H1 (cell line): ENCODE data around the gene PRR16. TPM values are rescaled to one million over a fixed set of nuclear protein-coding genes. Genes with fewer than 3 reads are reported as not detected.

Experiments
- CTCF ChIA-PET: fragments of 300-600 bp; sonication (Branson Sonifier 250); formaldehyde crosslinking; loops from one replicate; lab custom pipeline; 2021; ENCODE audit not compliant: partially characterized antibody; lab: Charles Lee
- POLR2A ChIA-PET: fragments of 300-600 bp; sonication (Branson Sonifier 250); formaldehyde crosslinking; loops from one replicate; lab custom pipeline; 2021; ENCODE audit warnings: inconsistent platforms; ENCODE audit not compliant: partially characterized antibody; lab: Charles Lee
- DNase-seq, 2 experiments: peaks; one replicate each; pipeline versions ENCODE4 v3.0.0 to v3.0.0-alpha.2; 2010 to 2022; ENCODE audit warnings: low spot score in 2 of 2, low read depth in 1 of 2, mixed read lengths in 1 of 2
- FAIRE-seq: peaks from 2 replicates; lab custom pipeline; 2011; peaks lifted over from hg19 to GRCh38; lab: Jason Lieb, UNC
- H2AFZ ChIP-seq: 2 replicates; pipeline ENCODE4 v1.8.1; 2012; ENCODE audit warnings: low read length, inconsistent platforms
- H2AK5ac ChIP-seq: 2 replicates; pipeline ENCODE4 v1.6.1; 2013; ENCODE audit warnings: low read depth, low read length
- H2BK120ac ChIP-seq: replicated peaks from 2 replicates; pipeline ENCODE3; 2013; ENCODE audit warnings: low read depth, low read length, inconsistent platforms
- H2BK12ac ChIP-seq: 2 replicates; pipeline ENCODE4 v1.6.1; 2013; ENCODE audit warnings: low read depth, low read length
- H2BK15ac ChIP-seq: 2 replicates; pipeline ENCODE4 v1.6.1; 2013; ENCODE audit warnings: low read length
- H2BK20ac ChIP-seq: 2 replicates; pipeline ENCODE4 v1.6.1; 2013; ENCODE audit warnings: low read length
- H2BK5ac ChIP-seq: 2 replicates; pipeline ENCODE4 v1.6.1; 2013; ENCODE audit warnings: low read depth, low read length
- H3K14ac ChIP-seq: 2 replicates; pipeline ENCODE4 v1.6.1; 2013; ENCODE audit warnings: inconsistent platforms; ENCODE audit not compliant: insufficient read length
- H3K18ac ChIP-seq: 2 replicates; pipeline ENCODE4 v1.6.1; 2013; ENCODE audit warnings: low read length; ENCODE audit errors: extremely low read depth
- H3K23ac ChIP-seq: 2 replicates; pipeline ENCODE4 v1.6.1; 2013; ENCODE audit warnings: inconsistent platforms; ENCODE audit not compliant: insufficient read length
- H3K23me2 ChIP-seq: 2 replicates; pipeline ENCODE4 v1.6.1; 2013; ENCODE audit warnings: low read depth, low read length
- H3K27ac ChIP-seq: 2 replicates; pipeline ENCODE4 v1.6.1; 2011; ENCODE audit warnings: low read depth, low read length, inconsistent platforms
- H3K27me3 ChIP-seq, 4 experiments: replicated peaks in 1 of 4; 1 replicate in 1 of 4; 2 replicates in 3 of 4; pipeline versions ENCODE4 v1.6.1 to v1.8.1; 2011 to 2013; ENCODE audit warnings: low read length in 3 of 4, mild to moderate bottlenecking in 3 of 4, inconsistent platforms in 2 of 4, mixed read lengths in 2 of 4, moderate library complexity in 1 of 4; ENCODE audit not compliant: control insufficient read depth in 3 of 4, insufficient read depth in 3 of 4; ENCODE audit errors: extremely low read depth in 1 of 4
- H3K36me3 ChIP-seq, 4 experiments: 2 replicates each; pipeline versions ENCODE4 v1.6.1 to v1.8.1; 2011 to 2013; ENCODE audit warnings: mild to moderate bottlenecking in 4 of 4, low read length in 3 of 4, moderate library complexity in 2 of 4, control low read depth in 1 of 4, inconsistent platforms in 1 of 4; ENCODE audit not compliant: insufficient read depth in 4 of 4, control insufficient read depth in 2 of 4
- H3K4ac ChIP-seq: replicated peaks from 2 replicates; pipeline ENCODE3; 2013; ENCODE audit warnings: low read length, low read depth, mixed read lengths, inconsistent platforms; ENCODE audit not compliant: insufficient read length
- H3K4me1 ChIP-seq, 4 experiments: replicated peaks in 1 of 4; 1 replicate in 1 of 4; 2 replicates in 3 of 4; pipeline versions ENCODE4 v1.6.1 to v1.8.1; 2011 to 2013; ENCODE audit warnings: low read length in 3 of 4, inconsistent platforms in 2 of 4, mixed read lengths in 1 of 4; ENCODE audit not compliant: insufficient read depth in 4 of 4, control insufficient read depth in 3 of 4
- H3K4me2 ChIP-seq, 2 experiments: 2 replicates each; pipeline versions ENCODE4 v1.6.1 to v1.8.1; 2011 to 2013; ENCODE audit warnings: low read depth in 2 of 2, low read length in 2 of 2, control low read depth in 1 of 2, inconsistent platforms in 1 of 2, mild to moderate bottlenecking in 1 of 2; ENCODE audit not compliant: insufficient read depth in 1 of 2
- H3K4me3 ChIP-seq, 4 experiments: fragments of 200-600, 300-600 bp in 1 of 4; sonication (generic), shearing (Covaris generic), sonication (Bioruptor Twin) in 1 of 4; 2 replicates each; pipeline versions ENCODE4 v1.5.1 to v1.8.1; 2011 to 2016; ENCODE audit warnings: low read length in 4 of 4, low read depth in 3 of 4, control low read depth in 2 of 4, inconsistent platforms in 2 of 4, mild to moderate bottlenecking in 2 of 4, mixed read lengths in 1 of 4, moderate library complexity in 1 of 4; ENCODE audit not compliant: insufficient read depth in 2 of 4; ENCODE audit errors: extremely low read depth in 1 of 4
- H3K56ac ChIP-seq: replicated peaks from 2 replicates; pipeline ENCODE3; 2013; ENCODE audit warnings: low read depth, mild to moderate bottlenecking, mixed read lengths, low read length, inconsistent platforms; ENCODE audit not compliant: insufficient read length
- H3K79me1 ChIP-seq: 2 replicates; pipeline ENCODE4 v1.6.1; 2013; ENCODE audit warnings: low read depth, low read length, control low read depth
- H3K79me2 ChIP-seq, 2 experiments: 2 replicates each; pipeline versions ENCODE4 v1.6.1 to v1.8.1; 2012 to 2013; ENCODE audit warnings: low read length in 2 of 2, mild to moderate bottlenecking in 2 of 2, inconsistent platforms in 1 of 2; ENCODE audit not compliant: insufficient read depth in 2 of 2, control insufficient read depth in 1 of 2
- H3K9ac ChIP-seq, 4 experiments: replicated peaks in 1 of 4; 1 replicate in 1 of 4; 2 replicates in 3 of 4; pipeline versions ENCODE4 v1.6.1 to v1.8.1; 2011 to 2013; ENCODE audit warnings: low read depth in 3 of 4, low read length in 3 of 4, control low read depth in 2 of 4, mild to moderate bottlenecking in 2 of 4, moderate library complexity in 2 of 4, inconsistent platforms in 1 of 4; ENCODE audit errors: extremely low read depth in 1 of 4
- H3K9me3 ChIP-seq, 2 experiments: 2 replicates each; pipeline versions ENCODE4 v1.6.1 to v1.8.1; 2012 to 2013; ENCODE audit warnings: mild to moderate bottlenecking in 2 of 2, moderate library complexity in 2 of 2, control low read depth in 1 of 2, inconsistent platforms in 1 of 2, low read depth in 1 of 2, low read length in 1 of 2, mixed read lengths in 1 of 2; ENCODE audit not compliant: insufficient read depth in 2 of 2
- H4K20me1 ChIP-seq, 2 experiments: replicated peaks in 1 of 2; 2 replicates each; pipeline versions ENCODE3 to v1.8.1; 2011 to 2013; ENCODE audit warnings: inconsistent platforms in 2 of 2, low read length in 2 of 2, mild to moderate bottlenecking in 1 of 2; ENCODE audit not compliant: insufficient read depth in 2 of 2, control insufficient read depth in 1 of 2
- H4K5ac ChIP-seq: 2 replicates; pipeline ENCODE4 v1.6.1; 2013; ENCODE audit warnings: low read length, low read depth, mixed read lengths, inconsistent platforms; ENCODE audit not compliant: insufficient read length
- H4K8ac ChIP-seq: 2 replicates; pipeline ENCODE4 v1.8.0; 2013; ENCODE audit warnings: mild to moderate bottlenecking, moderate library complexity, low read length, inconsistent platforms; ENCODE audit not compliant: insufficient read depth; ENCODE audit errors: extremely low read depth
- H4K91ac ChIP-seq: replicated peaks from 2 replicates; pipeline ENCODE3; 2013; ENCODE audit warnings: low read length, mixed read lengths, inconsistent platforms; ENCODE audit not compliant: insufficient read length
- GTF2F1 ChIP-seq: IDR thresholded peaks from 2 replicates; pipeline ENCODE4 v1.6.1; 2012; ENCODE audit warnings: low read depth, low read length, improper control_type of control experiment, borderline replicate concordance
- KDM4A ChIP-seq: IDR thresholded peaks from one replicate; pipeline ENCODE4 v1.7.1; 2012; ENCODE audit warnings: low read depth, mild to moderate bottlenecking, moderate library complexity, low read length, inconsistent platforms; ENCODE audit not compliant: severe bottlenecking
- NANOG ChIP-seq: IDR thresholded peaks from 2 replicates; pipeline ENCODE4 v1.6.1; 2011; ENCODE audit warnings: low read length, low read depth, mild to moderate bottlenecking, inconsistent platforms; ENCODE audit not compliant: insufficient read depth, poor library complexity, severe bottlenecking
- NRF1 ChIP-seq: IDR thresholded peaks from 2 replicates; pipeline ENCODE4 v1.6.1; 2011; ENCODE audit warnings: mild to moderate bottlenecking, low read depth, low read length, improper control_type of control experiment
- RAD21 ChIP-seq, 2 experiments: IDR thresholded peaks in 1 of 2; conservative IDR thresholded peaks in 1 of 2; 2 replicates each; pipeline ENCODE4 v1.6.1; 2011; ENCODE audit warnings: low read depth in 2 of 2, low read length in 2 of 2, improper control_type of control experiment in 1 of 2, inconsistent platforms in 1 of 2, mild to moderate bottlenecking in 1 of 2, moderate library complexity in 1 of 2
- RXRA ChIP-seq: IDR thresholded peaks from 2 replicates; pipeline ENCODE4 v1.6.1; 2011; ENCODE audit warnings: low read depth, mild to moderate bottlenecking, low read length, moderate library complexity; ENCODE audit not compliant: insufficient read depth
- WGBS, 2 experiments: shearing (Covaris generic) in 1 of 2; methylation state at CpG; one replicate each; pipeline versions ENCODE4 v1.1.6 to v1.1.7; 2013 to 2015; ENCODE audit warnings: low lambda C conversion rate in 2 of 2, mixed read lengths in 2 of 2, inconsistent platforms in 1 of 2, low coverage in 1 of 2, missing lambda C conversion rate in 1 of 2; ENCODE audit not compliant: insufficient replicate concordance in 2 of 2, insufficient coverage in 1 of 2, insufficient read length in 1 of 2; ENCODE audit errors: extremely low coverage in 1 of 2, missing lambda C conversion rate in 1 of 2; 5-methylcytosine and 5-hydroxymethylcytosine counted together
- polyA plus RNA-seq, 7 experiments: library from polyadenylated mRNA; depleted of rRNA in 3 of 7; stranded (reverse) in 5 of 7; unstranded in 2 of 7; fragments of >200 nt in 5 of 7; fragments of 200-250 nt in 2 of 7; gene quantifications; 1 replicate in 5 of 7; 2 replicates in 1 of 7; 4 replicates in 1 of 7; pipeline versions ENCODE4 v1.2.1 to v1.2.3, GENCODE V29; 2011 to 2013; ENCODE audit warnings: missing spikeins in 2 of 7, mixed read lengths in 2 of 7
- total RNA-seq: library from RNA; stranded (reverse); fragmentation: NEBNext Ultra II Directional; extraction: Animal tissue kit (Norgen Biotek cat#: 25700); gene quantifications from 2 replicates; pipeline ENCODE4 v1.2.1, GENCODE V29; 2021
- TF ChIP-seq, protein P1 (sequence below), 3 experiments: IDR thresholded peaks; 1 replicate in 2 of 3; 2 replicates in 1 of 3; pipeline versions ENCODE4 v1.5.1 to v1.6.1; 2011; ENCODE audit warnings: low read length in 3 of 3, mild to moderate bottlenecking in 3 of 3, inconsistent platforms in 2 of 3, low read depth in 1 of 3, moderate library complexity in 1 of 3; ENCODE audit not compliant: insufficient read depth in 1 of 3; ENCODE audit errors: control extremely low read depth in 1 of 3

Gene PRR16
- total and polyA plus RNA-seq, 2 of the 8 experiments (the other 6 are each of a cell fraction or from before 2014, with no cell fraction given) = 0.73 to 1.6 TPM

DNA sequence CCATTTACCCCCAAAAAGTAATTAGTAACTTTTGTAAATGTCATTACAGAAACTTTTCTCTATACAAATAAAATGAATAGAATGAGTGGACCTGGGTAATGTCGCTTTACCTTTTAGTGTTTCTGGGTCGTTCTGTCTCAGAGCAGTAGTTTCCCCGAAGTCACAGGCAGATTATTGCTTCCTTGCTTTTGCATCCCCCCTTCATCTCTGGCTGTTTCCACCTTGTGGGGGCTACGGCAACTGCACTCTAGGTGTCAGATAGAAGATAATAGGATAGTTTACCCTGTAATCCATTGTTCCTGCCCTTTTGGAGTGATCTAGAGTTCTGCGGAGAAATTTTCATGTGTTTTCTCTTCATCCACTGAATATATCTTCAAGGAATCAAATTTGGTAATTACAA, 68.7 kb downstream of the PRR16 start:
- H3K9me3 ChIP-seq = no peaks in the 10 kb centered on the region
- peak in 1 of 2 experiments; percentile 63 for DNase-seq
- H4K8ac ChIP-seq = no peak overlapping the region
- no peak overlapping the region for H2BK120ac ChIP-seq
- H3K56ac ChIP-seq = no peak overlapping the region
- H3K23ac ChIP-seq = no peak overlapping the region
- CTCF ChIA-PET = interaction anchor here (0.7 to 1.2 kb wide), 6 partner anchors 9 to 82 kb away, joined by 3 to 5 read pairs (median 3); no protein-coding TSS in a partner anchor
- H4K5ac ChIP-seq = no peak overlapping the region
- no peak overlapping the region for H2AK5ac ChIP-seq
- TF ChIP-seq KDM4A = no peak
- peak; percentile 68 to 77 for TF ChIP-seq RAD21 (IDR thresholded peaks at IDR 0.05 in 1 of 2, conservative IDR thresholded peaks at IDR 0.05 in 1 of 2; ENCODE audit: low read depth in 2 of 2, low read length in 2 of 2)
- TF ChIP-seq GTF2F1 = no peak
- TF ChIP-seq, protein P1, sequence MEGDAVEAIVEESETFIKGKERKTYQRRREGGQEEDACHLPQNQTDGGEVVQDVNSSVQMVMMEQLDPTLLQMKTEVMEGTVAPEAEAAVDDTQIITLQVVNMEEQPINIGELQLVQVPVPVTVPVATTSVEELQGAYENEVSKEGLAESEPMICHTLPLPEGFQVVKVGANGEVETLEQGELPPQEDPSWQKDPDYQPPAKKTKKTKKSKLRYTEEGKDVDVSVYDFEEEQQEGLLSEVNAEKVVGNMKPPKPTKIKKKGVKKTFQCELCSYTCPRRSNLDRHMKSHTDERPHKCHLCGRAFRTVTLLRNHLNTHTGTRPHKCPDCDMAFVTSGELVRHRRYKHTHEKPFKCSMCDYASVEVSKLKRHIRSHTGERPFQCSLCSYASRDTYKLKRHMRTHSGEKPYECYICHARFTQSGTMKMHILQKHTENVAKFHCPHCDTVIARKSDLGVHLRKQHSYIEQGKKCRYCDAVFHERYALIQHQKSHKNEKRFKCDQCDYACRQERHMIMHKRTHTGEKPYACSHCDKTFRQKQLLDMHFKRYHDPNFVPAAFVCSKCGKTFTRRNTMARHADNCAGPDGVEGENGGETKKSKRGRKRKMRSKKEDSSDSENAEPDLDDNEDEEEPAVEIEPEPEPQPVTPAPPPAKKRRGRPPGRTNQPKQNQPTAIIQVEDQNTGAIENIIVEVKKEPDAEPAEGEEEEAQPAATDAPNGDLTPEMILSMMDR (IDR thresholded peaks at IDR 0.05; ENCODE audit: control extremely low read depth in 1 of 3, insufficient read depth in 1 of 3, low read depth in 1 of 3, low read length in 3 of 3) = peak; percentile 53 to 61 (median 54)
- no peak for TF ChIP-seq NANOG
- TF ChIP-seq NRF1 = no peak
- no peak for TF ChIP-seq RXRA
- WGBS, 2 experiments = 56% methylated on average over 5 of the region's 5 CpGs; no CpG with 5 or more reads in 1 of the 2 experiments
- H3K4me2 ChIP-seq = no peak overlapping the region
- no peaks in the 10 kb centered on the region for H3K36me3 ChIP-seq
- H4K20me1 ChIP-seq = no peaks in the 10 kb centered on the region
- H4K91ac ChIP-seq = no peak overlapping the region
- H2BK20ac ChIP-seq = no peak overlapping the region
- no peak overlapping the region for H2BK12ac ChIP-seq
- no peak overlapping the region for H3K4me3 ChIP-seq
- peaks cover 0 to 3% (median 1%) of the 10 kb centered on the region in 4 experiments; a peak in 2 of 7 replicates for H3K4me1 ChIP-seq
- H3K23me2 ChIP-seq = no peaks in the 10 kb centered on the region
- no peak overlapping the region for H3K27ac ChIP-seq
- no peak overlapping the region for H3K4ac ChIP-seq
- no peak overlapping the region for H2BK15ac ChIP-seq
- H3K27me3 ChIP-seq = no peaks in the 10 kb centered on the region
- H3K18ac ChIP-seq = no peak overlapping the region
- no peak overlapping the region for H3K9ac ChIP-seq
- POLR2A ChIA-PET = no interaction called here
- peak; percentile 90 for FAIRE-seq
- no peak overlapping the region for H2BK5ac ChIP-seq
- no peak overlapping the region for H2AFZ ChIP-seq
- H3K79me1 ChIP-seq = no peaks in the 10 kb centered on the region
- no peak overlapping the region for H3K14ac ChIP-seq
- H3K79me2 ChIP-seq = no peaks in the 10 kb centered on the region
